Measurements from ENCODE around the gene ERC2. TPM values are rescaled to one million over a fixed set of nuclear protein-coding genes. Genes with fewer than 3 reads are reported as not detected.

The ERC2 gene
- total and polyA plus RNA-seq, 2 of the 8 experiments (the other 6 are each of a cell fraction or from before 2014, with no cell fraction given) = 16.4 to 22.8 TPM

DNA sequence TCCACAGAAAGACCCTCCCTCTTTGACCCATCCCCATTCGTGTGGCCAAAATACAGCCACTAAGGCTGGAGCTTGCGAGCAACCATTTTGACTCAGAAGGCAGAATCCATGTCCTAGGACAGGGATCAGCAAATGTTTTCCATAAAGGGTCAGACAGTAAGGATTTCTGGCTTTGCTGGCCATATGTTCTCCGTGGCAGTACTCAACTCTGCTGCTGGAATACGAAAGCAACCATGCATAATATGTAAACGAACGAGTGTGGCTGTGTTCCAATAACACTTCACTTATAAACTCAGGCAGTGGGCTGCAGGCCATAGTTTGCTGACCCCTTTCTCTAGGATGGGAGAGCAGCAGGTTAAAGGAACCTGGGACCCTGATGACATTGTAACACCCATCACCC, 903.5 kb downstream of the ERC2 start:
- no peak overlapping the region for H4K91ac ChIP-seq (replicated peaks; ENCODE audit: insufficient read length, low read length)
- H3K4me3 ChIP-seq (ENCODE audit: extremely low read depth in 1 of 4, insufficient read depth in 2 of 4, low read depth in 3 of 4, low read length in 4 of 4) = no peak overlapping the region
- DNase-seq (ENCODE audit: low read depth in 1 of 2, low spot score in 2 of 2) (no peak), FAIRE-seq (no peak)
- no peak overlapping the region; the same call in 1 of the 2 replicates for H3K18ac ChIP-seq (ENCODE audit: extremely low read depth, low read length)
- ChIA-PET POLR2A (ENCODE audit: partially characterized antibody) (no interaction called here), CTCF (ENCODE audit: partially characterized antibody) (interaction anchor here (0.7 to 2.5 kb wide), 4 partner anchors 8 to 83 kb away, joined by 3 to 6 read pairs (median 3); no protein-coding TSS in a partner anchor)
- peak overlapping the region; percentile 88; the same call in 1 of the 2 replicates for H2BK15ac ChIP-seq (ENCODE audit: low read length)
- H2BK20ac ChIP-seq (ENCODE audit: low read length) = no peak overlapping the region
- H3K14ac ChIP-seq (ENCODE audit: insufficient read length) = no peak overlapping the region
- no peaks in the 10 kb centered on the region for H3K27me3 ChIP-seq (replicated peaks in 1 of 4; ENCODE audit: control insufficient read depth in 3 of 4, extremely low read depth in 1 of 4, insufficient read depth in 3 of 4, low read length in 3 of 4)
- no peaks in the 10 kb centered on the region for H3K9me3 ChIP-seq (ENCODE audit: insufficient read depth in 2 of 2, low read depth in 1 of 2, low read length in 1 of 2)
- H3K23ac ChIP-seq (ENCODE audit: insufficient read length) = no peak overlapping the region
- no peaks in the 10 kb centered on the region for H4K20me1 ChIP-seq (replicated peaks in 1 of 2; ENCODE audit: control insufficient read depth in 1 of 2, insufficient read depth in 2 of 2, low read length in 2 of 2)
- no peak overlapping the region for H3K27ac ChIP-seq (ENCODE audit: low read depth, low read length)
- 81% methylated on average over 6 of the region's 6 CpGs; no CpG with 5 or more reads in 1 of the 2 experiments for WGBS, 2 experiments (ENCODE audit: extremely low coverage in 1 of 2, insufficient coverage in 1 of 2, insufficient read length in 1 of 2, insufficient replicate concordance in 2 of 2, low coverage in 1 of 2, low lambda C conversion rate in 2 of 2, missing lambda C conversion rate in 1 of 2)
- no peaks in the 10 kb centered on the region for H3K23me2 ChIP-seq (ENCODE audit: low read depth, low read length)
- H3K4me1 ChIP-seq (replicated peaks in 1 of 4; ENCODE audit: control insufficient read depth in 3 of 4, insufficient read depth in 4 of 4, low read length in 3 of 4) = no peaks in the 10 kb centered on the region
- H2BK12ac ChIP-seq (ENCODE audit: low read depth, low read length) = no peak overlapping the region
- H2AK5ac ChIP-seq (ENCODE audit: low read depth, low read length) = no peak overlapping the region
- no peak overlapping the region for H3K9ac ChIP-seq (replicated peaks in 1 of 4; ENCODE audit: extremely low read depth in 1 of 4, low read depth in 3 of 4, low read length in 3 of 4)
- no peak overlapping the region for H2BK5ac ChIP-seq (ENCODE audit: low read depth, low read length)
- no peak overlapping the region for H4K5ac ChIP-seq (ENCODE audit: insufficient read length, low read depth, low read length)
- H3K56ac ChIP-seq (replicated peaks; ENCODE audit: insufficient read length, low read depth, low read length) = no peak overlapping the region
- no peak overlapping the region for H4K8ac ChIP-seq (ENCODE audit: extremely low read depth, insufficient read depth, low read length)
- no peak overlapping the region for H3K4ac ChIP-seq (replicated peaks; ENCODE audit: insufficient read length, low read depth, low read length)
- H3K79me1 ChIP-seq (ENCODE audit: low read depth, low read length) = no peaks in the 10 kb centered on the region
- no peaks in the 10 kb centered on the region for H3K36me3 ChIP-seq (ENCODE audit: control insufficient read depth in 2 of 4, insufficient read depth in 4 of 4, low read length in 3 of 4)
- no peak overlapping the region for H2BK120ac ChIP-seq (replicated peaks; ENCODE audit: low read depth, low read length)
- H2AFZ ChIP-seq (ENCODE audit: low read length) = no peak overlapping the region
- no peaks in the 10 kb centered on the region for H3K79me2 ChIP-seq (ENCODE audit: control insufficient read depth in 1 of 2, insufficient read depth in 2 of 2, low read length in 2 of 2)
- H3K4me2 ChIP-seq (ENCODE audit: insufficient read depth in 1 of 2, low read depth in 2 of 2, low read length in 2 of 2) = no peak overlapping the region
- TF ChIP-seq RBBP5 (IDR thresholded peaks at IDR 0.05; ENCODE audit: borderline replicate concordance, low read depth, low read length) (no peak), EGR1 (IDR thresholded peaks at IDR 0.05; ENCODE audit: borderline replicate concordance, low read depth, low read length) (no peak), TEAD4 (IDR thresholded peaks at IDR 0.05; ENCODE audit: low read depth, low read length) (no peak), TAF1 (IDR thresholded peaks at IDR 0.05; ENCODE audit: low read depth, low read length) (no peak), KDM5A (IDR thresholded peaks at IDR 0.05; ENCODE audit: low read length) (no peak), SIRT6 (IDR thresholded peaks at IDR 0.05; ENCODE audit: low read length) (no peak)

All from H1 (cell line).